K562 (cell line): Measurements from ENCODE around the gene SLC9B2. TPM values are rescaled to one million over a fixed set of nuclear protein-coding genes. Genes with fewer than 3 reads are reported as not detected.

Experiments
- FOXJ3 ChIP-seq: sonication (generic); formaldehyde crosslinking; IDR thresholded peaks from 2 replicates; pipeline ENCODE4 v1.4.0; 2020; ENCODE audit warnings: mild to moderate bottlenecking, missing genetic modification reagents
- HNRNPLL ChIP-seq: fragments of 200-400 bp; formaldehyde crosslinking; IDR thresholded peaks from 2 replicates; pipeline ENCODE4 v1.6.1; 2017; ENCODE audit warnings: low read length, low read depth, mild to moderate bottlenecking; ENCODE audit not compliant: poor library complexity, severe bottlenecking
- MGA ChIP-seq: fragments of 450-650 bp; IDR thresholded peaks from 2 replicates; pipeline ENCODE4 v1.6.1; 2016; ENCODE audit warnings: mild to moderate bottlenecking, moderate library complexity
- SIRT6 ChIP-seq: IDR thresholded peaks from one replicate; pipeline ENCODE4 v1.6.1; 2012; ENCODE audit warnings: low read depth, mild to moderate bottlenecking, control low read depth, inconsistent platforms, low read length, moderate library complexity
- SMC3 ChIP-seq: conservative IDR thresholded peaks from 2 replicates; pipeline ENCODE4 v1.6.1; 2011; ENCODE audit warnings: low read depth, low read length, improper control_type of control experiment; ENCODE audit not compliant: insufficient read depth
- USF2 ChIP-seq: sonication (generic); formaldehyde crosslinking; IDR thresholded peaks from 2 replicates; pipeline ENCODE4 v1.5.0; 2020; ENCODE audit warnings: missing genetic modification reagents
- ZNF583 ChIP-seq: fragments of 250-450 bp; sonication (Bioruptor Pico); IDR thresholded peaks from 2 replicates; pipeline ENCODE4 v1.4.0; 2020
- polyA plus RNA-seq, 8 experiments: library from polyadenylated mRNA; depleted of rRNA in 4 of 8; stranded (reverse) in 5 of 8; unstranded in 3 of 8; fragments of >200 nt; fragmentation: Nextera tagmentation in 2 of 8; fragmentation: Illumina TruSeq in 1 of 8; extraction: Ambion mirVana in 2 of 8; extraction: Trizol in 1 of 8; gene quantifications; 2 replicates each; pipeline versions ENCODE4 v1.2.1 to v1.2.3, GENCODE V29; 2011 to 2014; ENCODE audit warnings: inconsistent platforms in 1 of 8, missing spikeins in 1 of 8
- total RNA-seq, 7 experiments: library from RNA; depleted of rRNA in 6 of 7; stranded (reverse); fragments of >200 nt in 6 of 7; fragmentation: Illumina TruSeq in 2 of 7; extraction: Trizol in 2 of 7; gene quantifications; 2 replicates each; pipeline versions ENCODE4 v1.2.1 to v1.2.3, GENCODE V29; 2011 to 2021; ENCODE audit warnings: low replicate concordance in 1 of 7
- TF ChIP-seq, protein P1 (sequence below): fragments of 450-650 bp; IDR thresholded peaks from 2 replicates; pipeline ENCODE4 v1.6.1; 2016
- TF ChIP-seq, protein P2 (sequence below), 2 experiments: IDR thresholded peaks; 2 replicates each; pipeline ENCODE4 v1.6.1; 2012; ENCODE audit warnings: improper control_type of control experiment in 2 of 2, low read depth in 2 of 2, low read length in 2 of 2, borderline replicate concordance in 1 of 2

The SLC9B2 gene
- total and polyA plus RNA-seq, 9 of the 15 experiments (the other 6 are each of a cell fraction or from before 2014, with no cell fraction given) = 6.6 to 14.6 (median 11.4) TPM

GRCh38 chr4:103046416-103047290 lies 29.9 kb downstream of the SLC9B2 start (continued):
- no peak for TF ChIP-seq USF2
- TF ChIP-seq SIRT6 = no peak
- no peak for TF ChIP-seq HNRNPLL
- no peak for TF ChIP-seq MGA
- TF ChIP-seq, protein P1, sequence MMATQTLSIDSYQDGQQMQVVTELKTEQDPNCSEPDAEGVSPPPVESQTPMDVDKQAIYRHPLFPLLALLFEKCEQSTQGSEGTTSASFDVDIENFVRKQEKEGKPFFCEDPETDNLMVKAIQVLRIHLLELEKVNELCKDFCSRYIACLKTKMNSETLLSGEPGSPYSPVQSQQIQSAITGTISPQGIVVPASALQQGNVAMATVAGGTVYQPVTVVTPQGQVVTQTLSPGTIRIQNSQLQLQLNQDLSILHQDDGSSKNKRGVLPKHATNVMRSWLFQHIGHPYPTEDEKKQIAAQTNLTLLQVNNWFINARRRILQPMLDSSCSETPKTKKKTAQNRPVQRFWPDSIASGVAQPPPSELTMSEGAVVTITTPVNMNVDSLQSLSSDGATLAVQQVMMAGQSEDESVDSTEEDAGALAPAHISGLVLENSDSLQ = 0 out of 2 replicates have a peak, but pooled peaks have one; percentile 7
- TF ChIP-seq, protein P2, sequence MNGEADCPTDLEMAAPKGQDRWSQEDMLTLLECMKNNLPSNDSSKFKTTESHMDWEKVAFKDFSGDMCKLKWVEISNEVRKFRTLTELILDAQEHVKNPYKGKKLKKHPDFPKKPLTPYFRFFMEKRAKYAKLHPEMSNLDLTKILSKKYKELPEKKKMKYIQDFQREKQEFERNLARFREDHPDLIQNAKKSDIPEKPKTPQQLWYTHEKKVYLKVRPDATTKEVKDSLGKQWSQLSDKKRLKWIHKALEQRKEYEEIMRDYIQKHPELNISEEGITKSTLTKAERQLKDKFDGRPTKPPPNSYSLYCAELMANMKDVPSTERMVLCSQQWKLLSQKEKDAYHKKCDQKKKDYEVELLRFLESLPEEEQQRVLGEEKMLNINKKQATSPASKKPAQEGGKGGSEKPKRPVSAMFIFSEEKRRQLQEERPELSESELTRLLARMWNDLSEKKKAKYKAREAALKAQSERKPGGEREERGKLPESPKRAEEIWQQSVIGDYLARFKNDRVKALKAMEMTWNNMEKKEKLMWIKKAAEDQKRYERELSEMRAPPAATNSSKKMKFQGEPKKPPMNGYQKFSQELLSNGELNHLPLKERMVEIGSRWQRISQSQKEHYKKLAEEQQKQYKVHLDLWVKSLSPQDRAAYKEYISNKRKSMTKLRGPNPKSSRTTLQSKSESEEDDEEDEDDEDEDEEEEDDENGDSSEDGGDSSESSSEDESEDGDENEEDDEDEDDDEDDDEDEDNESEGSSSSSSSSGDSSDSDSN (IDR thresholded peaks at IDR 0.05; ENCODE audit: borderline replicate concordance in 1 of 2, low read depth in 2 of 2, low read length in 2 of 2) = no peak
- no peak for TF ChIP-seq FOXJ3 (CRISPR knock-in tag)
- TF ChIP-seq SMC3 = peak; percentile 37; the same call in 1 of the 2 replicates
- TF ChIP-seq ZNF583 (CRISPR knock-in tag) = no peak
